Jurkat, Clone E6-1 (cell line): ENCODE measurements around the gene PRAMEF25. TPM values are rescaled to one million over a fixed set of nuclear protein-coding genes. Genes with fewer than 3 reads are reported as not detected.
"Not testable (repeated sequence)": the region's sequence is repeated elsewhere in the genome, so short reads cannot be mapped to it uniquely, and the experiment has no call there.

Experiments
- DNase-seq: peaks from one replicate; pipeline ENCODE4 v3.0.0-alpha.2; 2011; ENCODE audit warnings: low read depth, low spot score
- H3K4me3 ChIP-seq: 2 replicates; pipeline ENCODE4 v1.5.1; 2011; ENCODE audit warnings: mild to moderate bottlenecking, low read length, control low read depth, moderate library complexity
- polyA plus RNA-seq: library from polyadenylated mRNA; unstranded; fragments of >200 nt; gene quantifications from one replicate; pipeline ENCODE4 v1.2.1, GENCODE V29; 2012; ENCODE audit warnings: missing spikeins; ENCODE audit not compliant: insufficient read length, insufficient read depth

Gene PRAMEF25
- polyA plus RNA-seq = not detected

DNA sequence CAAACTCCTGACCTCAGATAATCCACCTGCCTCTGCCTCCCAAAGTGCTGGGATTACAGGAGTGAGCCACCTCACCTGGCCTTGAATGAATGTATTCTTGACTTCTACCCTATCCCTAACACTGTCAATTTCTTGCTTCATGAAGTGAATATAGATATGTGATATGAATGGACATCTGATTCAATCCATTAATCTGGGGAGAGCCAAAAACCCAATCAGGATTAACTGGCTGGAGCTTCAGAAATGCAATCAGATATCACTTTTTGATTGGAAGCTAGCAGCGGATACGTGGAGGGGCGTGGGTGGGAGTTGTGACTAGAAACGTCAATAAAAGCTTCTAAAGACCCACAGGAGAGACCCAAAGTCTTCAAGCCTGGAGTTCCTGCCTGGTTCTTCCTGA lies at the start of gene PRAMEF25:
Gene PRAMEF25 (plus strand): TSS at position 301 of the 400 bp plus-strand sequence. CDS start 2,920 bp downstream, outside the sequence.
- not testable (repeated sequence) for H3K4me3 ChIP-seq, DNase-seq

GRCh38 chr1:13056475-13056874 lies 14.1 kb upstream of the PRAMEF25 start, which contains the start of gene PRAMEF27:
PRAMEF27 (minus strand) TSS chr1:13056575; CDS start chr1:13053659, 2,916 bp downstream.
- not testable (repeated sequence) for DNase-seq, H3K4me3 ChIP-seq

DNA sequence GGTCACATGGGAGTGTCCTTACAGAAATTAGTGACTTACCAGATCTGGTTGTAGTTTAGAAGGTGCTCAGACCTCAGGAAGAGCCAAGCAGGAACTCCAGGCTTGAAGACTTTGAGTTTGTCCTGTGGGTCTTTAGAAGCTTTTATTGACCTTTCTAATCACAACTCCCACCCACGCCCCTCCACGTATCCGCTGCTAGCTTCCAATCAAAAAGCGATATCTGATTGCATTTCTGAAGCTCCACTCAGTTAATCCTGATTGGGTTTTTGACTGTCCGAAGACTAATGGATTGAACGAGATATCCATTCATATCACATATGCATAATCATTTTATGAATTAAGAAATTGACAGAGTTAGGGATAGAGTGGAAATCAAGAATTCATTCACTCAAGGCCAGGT lies 46.2 kb downstream of the PRAMEF25 start, which contains the start of gene HNRNPCL2:
Gene HNRNPCL2 (minus strand): TSS at position 101 of the 400 bp plus-strand sequence. CDS start 454 bp downstream, outside the sequence.
- not testable (repeated sequence) for H3K4me3 ChIP-seq, DNase-seq
